ENCODE results near the gene CRHR1. TPM values are rescaled to one million over a fixed set of nuclear protein-coding genes. Genes with fewer than 3 reads are reported as not detected.

The CRHR1 gene
- total RNA-seq, 1 experiment from 2014 or later, result 0.15 TPM

- H3K27ac ChIP-seq (ENCODE audit: low read length), result no peak overlapping the region
- in situ Hi-C loops (cut with HindIII; ENCODE audit: low pct_unique_long_range_greater_than_20kb, low sequenced_read_pairs), result no loop called here
- no peaks in the 10 kb centered on the region for H3K4me1 ChIP-seq (ENCODE audit: control insufficient read depth, insufficient read depth, low read length)
- ChIA-PET POLR2A (no interaction called here), CTCF (interaction anchor here (0.7 kb wide), 1 partner anchor 440 kb away, joined by 4 read pairs; no protein-coding TSS in a partner anchor)
- H3K9me3 ChIP-seq (ENCODE audit: control insufficient read depth, insufficient read depth, low read depth, low read length), result no peaks in the 10 kb centered on the region
- TF ChIP-seq REST (IDR thresholded peaks at IDR 0.05; ENCODE audit: insufficient read depth in 1 of 2, low read depth in 2 of 2, low read length in 1 of 2) (no peak), CTCF (IDR thresholded peaks at IDR 0.05) (no peak)
- intact Hi-C loops (cut with micrococcal nuclease; ENCODE audit: unreplicated experiment), result no loop called here
- ATAC-seq (no peak), DNase-seq (ENCODE audit: low read depth, low spot score) (no peak)
- no peaks in the 10 kb centered on the region for H3K36me3 ChIP-seq (ENCODE audit: control insufficient read depth, insufficient read depth, low read length)
- no peaks in the 10 kb centered on the region for H3K27me3 ChIP-seq (ENCODE audit: control insufficient read depth, insufficient read depth, low read length)
- BruUV-seq (replicated peaks), result no TSS peak
- H3K4me3 ChIP-seq (ENCODE audit: low read depth in 2 of 2, low read length in 2 of 2), result no peak overlapping the region
Observed at GRCh38 chr17:45846223-45846622, 62.1 kb downstream of the CRHR1 start.

GRCh38 chr17:45846646-45847045 is 62.5 kb downstream of the CRHR1 start:
- no peaks in the 10 kb centered on the region for H3K9me3 ChIP-seq (ENCODE audit: control insufficient read depth, insufficient read depth, low read depth, low read length)
- intact Hi-C loops (cut with micrococcal nuclease; ENCODE audit: unreplicated experiment) (no loop called here), in situ Hi-C loops (cut with HindIII; ENCODE audit: low pct_unique_long_range_greater_than_20kb, low sequenced_read_pairs) (no loop called here)
- no TSS peak for BruUV-seq (replicated peaks)
- no peak overlapping the region for H3K27ac ChIP-seq (ENCODE audit: low read length)
- no peak for TF ChIP-seq SIN3A (IDR thresholded peaks at IDR 0.05; ENCODE audit: borderline replicate concordance, insufficient read depth, low read depth, low read length)
- ATAC-seq (no peak), DNase-seq (ENCODE audit: low read depth, low spot score) (no peak)
- H3K36me3 ChIP-seq (ENCODE audit: control insufficient read depth, insufficient read depth, low read length), result no peaks in the 10 kb centered on the region
- no peaks in the 10 kb centered on the region for H3K4me1 ChIP-seq (ENCODE audit: control insufficient read depth, insufficient read depth, low read length)
- ChIA-PET POLR2A (no interaction called here), CTCF (interaction anchor here (0.7 kb wide), 1 partner anchor 439 kb away, joined by 4 read pairs; no protein-coding TSS in a partner anchor)
- H3K27me3 ChIP-seq (ENCODE audit: control insufficient read depth, insufficient read depth, low read length), result no peaks in the 10 kb centered on the region
- no peak overlapping the region for H3K4me3 ChIP-seq (ENCODE audit: low read depth in 2 of 2, low read length in 2 of 2)

GRCh38 chr17:45847101-45847500 is 63.0 kb downstream of the CRHR1 start:
- in situ Hi-C loops (cut with HindIII; ENCODE audit: low pct_unique_long_range_greater_than_20kb, low sequenced_read_pairs), result no loop called here
- no peaks in the 10 kb centered on the region for H3K27me3 ChIP-seq (ENCODE audit: control insufficient read depth, insufficient read depth, low read length)

More at GRCh38 chr17:45847101-45847500, 63.0 kb downstream of the CRHR1 start:
- CTCF ChIA-PET, result no interaction called here
- H3K9me3 ChIP-seq (ENCODE audit: control insufficient read depth, insufficient read depth, low read depth, low read length), result no peaks in the 10 kb centered on the region
- no TSS peak for BruUV-seq (replicated peaks)
- no peak for DNase-seq (ENCODE audit: low read depth, low spot score)
- TF ChIP-seq TCF7L2 (IDR thresholded peaks at IDR 0.05; ENCODE audit: low read depth, low read length) (no peak), CTCF (IDR thresholded peaks at IDR 0.05) (no peak), POLR2AphosphoS5 (IDR thresholded peaks at IDR 0.05; ENCODE audit: low read depth, low read length) (no peak), SIN3A (IDR thresholded peaks at IDR 0.05; ENCODE audit: borderline replicate concordance, insufficient read depth, low read depth, low read length) (no peak), REST (IDR thresholded peaks at IDR 0.05; ENCODE audit: insufficient read depth in 1 of 2, low read depth in 2 of 2, low read length in 1 of 2) (no peak)
- H3K4me3 ChIP-seq (ENCODE audit: low read depth in 2 of 2, low read length in 2 of 2), result no peak overlapping the region
- intact Hi-C loops (cut with micrococcal nuclease; ENCODE audit: unreplicated experiment), result no loop called here
- POLR2A ChIA-PET, result no interaction called here
- no peaks in the 10 kb centered on the region for H3K4me1 ChIP-seq (ENCODE audit: control insufficient read depth, insufficient read depth, low read length)
- no peaks in the 10 kb centered on the region for H3K36me3 ChIP-seq (ENCODE audit: control insufficient read depth, insufficient read depth, low read length)
- no peak for ATAC-seq
- no peak overlapping the region for H3K27ac ChIP-seq (ENCODE audit: low read length)

Measured in Panc1 (cell line).